Activated B cell treated with CpG ODN at 0.5 μM for 24 hours (primary cell): Measurements from ENCODE around the gene RASA3. TPM values are rescaled to one million over a fixed set of nuclear protein-coding genes. Genes with fewer than 3 reads are reported as not detected.

Experiments used
- ATAC-seq: fragments of 200-7000 bp; cut with Tn5 transposase; one replicate; pipeline ENCODE4 v1.10.0; 2021; ENCODE audit warnings: low read depth, mild to moderate bottlenecking, moderate library complexity
- CTCF ChIA-PET: fragments of 350-600 bp; sonication (Branson Sonifier 250); formaldehyde crosslinking; loops from one replicate; lab custom pipeline; 2021; ENCODE audit warnings: antibody characterized with exemption; lab: Charles Lee
- POLR2A ChIA-PET: fragments of 350-600 bp; sonication (Branson Sonifier 250); formaldehyde crosslinking; loops from one replicate; lab custom pipeline; 2021; ENCODE audit warnings: antibody characterized with exemption; lab: Charles Lee
- DNase-seq: peaks from one replicate; pipeline ENCODE4 v3.0.0; 2022
- H3K27ac Mint-ChIP-seq: one replicate; pipeline ENCODE4 v1.8.0; 2020; ENCODE audit warnings: mixed read lengths
- H3K27me3 Mint-ChIP-seq: one replicate; pipeline ENCODE4 v1.8.0; 2021; ENCODE audit warnings: mixed read lengths
- H3K36me3 Mint-ChIP-seq: one replicate; pipeline ENCODE4 v1.8.0; 2021; ENCODE audit warnings: low read depth, mixed read lengths
- H3K4me1 Mint-ChIP-seq: one replicate; pipeline ENCODE4 v1.8.0; 2021; ENCODE audit warnings: mixed read lengths
- H3K4me3 Mint-ChIP-seq: one replicate; pipeline ENCODE4 v1.8.0; 2020; ENCODE audit warnings: mild to moderate bottlenecking, mixed read lengths
- H3K9me3 Mint-ChIP-seq: one replicate; pipeline ENCODE4 v1.8.0; 2020; ENCODE audit warnings: mixed read lengths
- intact Hi-C: fragments of 100-400 bp; cut with micrococcal nuclease; formaldehyde crosslinking; loops from one replicate; pipeline ENCODE4 v1.15.1; 2024
- total RNA-seq: library from RNA; stranded (reverse); gene quantifications from 2 replicates; pipeline ENCODE4 v1.2.3, GENCODE V29; 2022
- TF ChIP-seq, protein P1 (sequence below): fragments of 200-600 bp; IDR thresholded peaks from one replicate; pipeline ENCODE4 v1.8.0; 2022; ENCODE audit warnings: antibody characterized with exemption, mild to moderate bottlenecking

Gene RASA3
- total RNA-seq, 1 donor from 2014 or later, result 20.4 TPM

GRCh38 chr13:114108894-114109293, 23.5 kb downstream of the RASA3 start:
- Mint-ChIP-seq H3K36me3 (peaks cover 20% of the 10 kb centered on the region), H3K4me3 (no peak overlapping the region), H3K27ac (peak overlapping the region; percentile 50), H3K9me3 (no peaks in the 10 kb centered on the region), H3K4me1 (peaks cover 32% of the 10 kb centered on the region), H3K27me3 (no peaks in the 10 kb centered on the region)
- ATAC-seq (no peak), DNase-seq (no peak)
- intact Hi-C loops, result no loop called here
- ChIA-PET CTCF (interaction anchor here (1.6 to 1.8 kb wide), 2 partner anchors 39 to 85 kb away, joined by 5 to 6 read pairs; no protein-coding TSS in a partner anchor), POLR2A (interaction anchor here (0.8 to 1.5 kb wide), 4 partner anchors 15 to 57 kb away, joined by 3 to 7 read pairs (median 3); no protein-coding TSS in a partner anchor)
- TF ChIP-seq, protein P1, sequence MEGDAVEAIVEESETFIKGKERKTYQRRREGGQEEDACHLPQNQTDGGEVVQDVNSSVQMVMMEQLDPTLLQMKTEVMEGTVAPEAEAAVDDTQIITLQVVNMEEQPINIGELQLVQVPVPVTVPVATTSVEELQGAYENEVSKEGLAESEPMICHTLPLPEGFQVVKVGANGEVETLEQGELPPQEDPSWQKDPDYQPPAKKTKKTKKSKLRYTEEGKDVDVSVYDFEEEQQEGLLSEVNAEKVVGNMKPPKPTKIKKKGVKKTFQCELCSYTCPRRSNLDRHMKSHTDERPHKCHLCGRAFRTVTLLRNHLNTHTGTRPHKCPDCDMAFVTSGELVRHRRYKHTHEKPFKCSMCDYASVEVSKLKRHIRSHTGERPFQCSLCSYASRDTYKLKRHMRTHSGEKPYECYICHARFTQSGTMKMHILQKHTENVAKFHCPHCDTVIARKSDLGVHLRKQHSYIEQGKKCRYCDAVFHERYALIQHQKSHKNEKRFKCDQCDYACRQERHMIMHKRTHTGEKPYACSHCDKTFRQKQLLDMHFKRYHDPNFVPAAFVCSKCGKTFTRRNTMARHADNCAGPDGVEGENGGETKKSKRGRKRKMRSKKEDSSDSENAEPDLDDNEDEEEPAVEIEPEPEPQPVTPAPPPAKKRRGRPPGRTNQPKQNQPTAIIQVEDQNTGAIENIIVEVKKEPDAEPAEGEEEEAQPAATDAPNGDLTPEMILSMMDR, result no peak

DNA sequence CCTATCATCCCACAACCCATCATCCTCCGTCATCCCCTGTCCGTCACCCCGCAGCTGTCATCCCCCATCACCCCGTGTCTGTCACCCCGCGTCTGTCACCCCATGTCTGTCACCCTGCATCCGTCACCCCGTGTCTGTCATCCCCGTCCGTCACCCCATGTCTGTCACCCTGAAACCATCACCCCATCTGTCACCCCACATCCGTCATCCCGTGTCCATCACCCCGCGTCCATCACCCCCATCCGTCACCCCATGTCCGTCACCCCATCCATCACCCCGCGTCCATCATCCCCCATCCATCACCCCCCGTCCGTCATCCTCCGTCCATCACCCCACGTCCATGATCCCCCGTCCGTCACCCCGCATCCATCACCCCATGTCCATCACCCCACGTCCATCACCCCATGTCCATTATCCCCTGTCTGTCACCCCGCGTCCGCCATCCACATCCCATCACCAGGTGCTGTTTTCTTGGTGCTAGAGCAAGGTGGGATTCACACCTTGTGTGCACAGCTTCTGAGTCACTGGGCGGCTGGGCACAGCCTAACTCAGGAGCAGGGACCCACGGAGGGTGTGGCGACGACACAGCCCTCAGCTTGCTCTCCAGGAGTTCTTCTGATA, 24.2 kb downstream of the RASA3 start:
- POLR2A ChIA-PET, result no interaction called here
- Mint-ChIP-seq H3K27ac (peak overlapping the region; percentile 50), H3K4me3 (no peak overlapping the region), H3K9me3 (no peaks in the 10 kb centered on the region), H3K36me3 (peaks cover 18% of the 10 kb centered on the region), H3K4me1 (peaks cover 31% of the 10 kb centered on the region), H3K27me3 (no peaks in the 10 kb centered on the region)
- intact Hi-C loops, result no loop called here
- DNase-seq, result no peak
- CTCF ChIA-PET, result no interaction called here
- TF ChIP-seq, protein P1, result no peak
- ATAC-seq, result no peak

- TF ChIP-seq, protein P1, result no peak
- ChIA-PET POLR2A (no interaction called here), CTCF (no interaction called here)
- no peak for DNase-seq
- H3K4me3 Mint-ChIP-seq, result no peak overlapping the region
- no peaks in the 10 kb centered on the region for H3K27me3 Mint-ChIP-seq
- no peak for ATAC-seq
- peaks cover 28% of the 10 kb centered on the region for H3K4me1 Mint-ChIP-seq
- intact Hi-C loops, result no loop called here
- no peaks in the 10 kb centered on the region for H3K9me3 Mint-ChIP-seq
- peaks cover 16% of the 10 kb centered on the region for H3K36me3 Mint-ChIP-seq
- H3K27ac Mint-ChIP-seq, result no peak overlapping the region
Measured at GRCh38 chr13:114107686-114108081, 24.7 kb downstream of the RASA3 start.

- DNase-seq (no peak), ATAC-seq (no peak)
- no peaks in the 10 kb centered on the region for H3K27me3 Mint-ChIP-seq
- H3K36me3 Mint-ChIP-seq, result peaks cover 16% of the 10 kb centered on the region
- no peak overlapping the region for H3K27ac Mint-ChIP-seq
- H3K4me3 Mint-ChIP-seq, result no peak overlapping the region
- ChIA-PET CTCF (no interaction called here), POLR2A (no interaction called here)
- no peaks in the 10 kb centered on the region for H3K9me3 Mint-ChIP-seq
- intact Hi-C loops, result no loop called here
- TF ChIP-seq, protein P1, result no peak
- H3K4me1 Mint-ChIP-seq, result peaks cover 28% of the 10 kb centered on the region
Measured at GRCh38 chr13:114106991-114107685, 25.3 kb downstream of the RASA3 start.

DNA sequence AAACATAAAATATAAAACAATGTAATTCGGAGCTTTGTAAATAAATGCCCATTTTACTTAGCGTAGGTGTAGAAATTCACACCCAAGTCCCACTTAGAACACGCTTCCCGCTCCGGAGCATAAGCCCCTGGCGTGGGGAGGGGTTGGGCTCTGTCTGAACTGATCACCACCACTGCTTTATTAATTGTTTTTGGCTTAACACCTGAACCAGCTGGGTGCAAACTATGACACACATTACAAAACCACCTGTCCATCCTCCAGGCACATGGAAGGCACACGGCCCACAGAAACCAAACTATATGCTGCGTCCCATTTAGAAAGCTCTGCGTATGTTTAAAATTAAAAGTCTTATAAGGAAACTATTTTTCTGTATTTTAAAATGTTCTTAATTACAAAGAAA, 25.9 kb downstream of the RASA3 start:
- ATAC-seq, result no peak
- Mint-ChIP-seq H3K27ac (no peak overlapping the region), H3K9me3 (no peaks in the 10 kb centered on the region), H3K27me3 (no peaks in the 10 kb centered on the region), H3K4me3 (no peak overlapping the region), H3K36me3 (peaks cover 17% of the 10 kb centered on the region), H3K4me1 (peaks cover 28% of the 10 kb centered on the region)
- CTCF ChIA-PET, result no interaction called here
- intact Hi-C loops, result no loop called here
- POLR2A ChIA-PET, result no interaction called here
- TF ChIP-seq, protein P1, result no peak
- DNase-seq, result no peak
